A673 (cell line): ENCODE measurements around the gene RPS6KA2. TPM values are rescaled to one million over a fixed set of nuclear protein-coding genes. Genes with fewer than 3 reads are reported as not detected.
"Not testable (repeated sequence)": the region's sequence is repeated elsewhere in the genome, so short reads cannot be mapped to it uniquely, and the experiment has no call there.

Source experiments
- BruUV-seq: library from RNA; stranded (reverse); fragments of 400-500 nt; replicated peaks from 2 replicates; lab custom pipeline; 2021; lab: Mats Ljungman, UMichigan
- CTCF ChIA-PET: fragments of 300-600 bp; sonication (Branson Sonifier 250); formaldehyde crosslinking; loops from one replicate; lab custom pipeline; 2022; ENCODE audit warnings: antibody characterized with exemption; lab: Charles Lee
- POLR2A ChIA-PET: fragments of 300-600 bp; sonication (Branson Sonifier 250); formaldehyde crosslinking; loops from one replicate; lab custom pipeline; 2022; ENCODE audit warnings: antibody characterized with exemption; ENCODE audit not compliant: low non-redundant PET; lab: Charles Lee
- DNase-seq: peaks from one replicate; pipeline ENCODE4 v3.0.0-alpha.2; 2015; ENCODE audit warnings: low spot score
- H3K27ac ChIP-seq: fragments of 200-600 bp; sonication (generic); 2 replicates; pipeline ENCODE4 v1.5.1; 2016; ENCODE audit warnings: mixed run types, low read depth, mild to moderate bottlenecking, mixed read lengths, antibody characterized with exemption, low read length; ENCODE audit not compliant: poor library complexity, severe bottlenecking
- H3K27me3 ChIP-seq: fragments of 200-600 bp; sonication (generic); replicated peaks from 2 replicates; pipeline ENCODE4 v1.6.1; 2017; ENCODE audit warnings: mixed run types, low read depth, mild to moderate bottlenecking, mixed read lengths, antibody characterized with exemption, low read length; ENCODE audit not compliant: insufficient read depth, poor library complexity
- H3K36me3 ChIP-seq: fragments of 200-600 bp; sonication (generic); 2 replicates; pipeline ENCODE4 v1.6.1; 2016; ENCODE audit warnings: mixed run types, mild to moderate bottlenecking, mixed read lengths, antibody characterized with exemption, low read length; ENCODE audit not compliant: insufficient read depth, poor library complexity, severe bottlenecking
- H3K4me1 ChIP-seq: fragments of 200-600 bp; sonication (generic); 2 replicates; pipeline ENCODE4 v1.6.1; 2017; ENCODE audit warnings: mixed run types, mild to moderate bottlenecking, mixed read lengths, antibody characterized with exemption, low read length; ENCODE audit not compliant: insufficient read depth, poor library complexity, severe bottlenecking
- H3K4me3 ChIP-seq: fragments of 200-600 bp; sonication (generic); 2 replicates; pipeline ENCODE4 v1.5.1; 2016; ENCODE audit warnings: low read depth, mixed run types, mild to moderate bottlenecking, mixed read lengths, low read length; ENCODE audit not compliant: poor library complexity, severe bottlenecking
- H3K9me3 ChIP-seq: fragments of 200-600 bp; sonication (generic); 2 replicates; pipeline ENCODE4 v1.6.1; 2016; ENCODE audit warnings: mixed run types, low read depth, mild to moderate bottlenecking, mixed read lengths, antibody characterized with exemption, low read length; ENCODE audit not compliant: poor library complexity, severe bottlenecking
- CTCF ChIP-seq: fragments of 300-800, 200-600 bp; sonication (generic); conservative IDR thresholded peaks from 2 replicates; pipeline ENCODE4 v1.5.1; 2017; ENCODE audit warnings: low read depth, mild to moderate bottlenecking, antibody characterized with exemption, low read length, moderate library complexity, mixed read lengths
- EZH2 ChIP-seq: fragments of 200-600 bp; sonication (generic); IDR thresholded peaks from 2 replicates; pipeline ENCODE4 v1.6.1; 2017; ENCODE audit warnings: borderline replicate concordance, low read depth, mild to moderate bottlenecking, mixed read lengths, antibody characterized with exemption, low read length; ENCODE audit not compliant: poor library complexity, severe bottlenecking
- intact Hi-C: fragments of 100-400 bp; cut with micrococcal nuclease; formaldehyde crosslinking; loops from one replicate; pipeline ENCODE4 v1.10.0; 2022; ENCODE audit not compliant: unreplicated experiment
- total RNA-seq: library from RNA; stranded (reverse); gene quantifications from 2 replicates; pipeline ENCODE4 v1.2.3, GENCODE V29; 2021

RPS6KA2 gene
- total RNA-seq, 1 experiment from 2014 or later: 30.1 TPM

GRCh38 chr6:166635013-166635970 is 8.2 kb upstream of the RPS6KA2 start:
- TF ChIP-seq CTCF (no peak), EZH2 (no peak)
- ChIA-PET POLR2A (no interaction called here), CTCF (no interaction called here)
- Histone ChIP-seq H3K4me3 (no peak overlapping the region), H3K27ac (no peak overlapping the region), H3K36me3 (no peaks in the 10 kb centered on the region), H3K9me3 (no peaks in the 10 kb centered on the region), H3K4me1 (peaks cover 23% of the 10 kb centered on the region), H3K27me3 (no peaks in the 10 kb centered on the region)
- DNase-seq: no peak
- intact Hi-C loops: no loop called here
- no TSS peak for BruUV-seq

- H3K36me3 ChIP-seq, BruUV-seq, H3K4me3 ChIP-seq, DNase-seq, H3K27ac ChIP-seq, H3K9me3 ChIP-seq, intact Hi-C loops, POLR2A ChIA-PET, CTCF ChIA-PET, H3K27me3 ChIP-seq: not testable (repeated sequence)
- H3K4me1 ChIP-seq: peaks cover 18% of the 10 kb centered on the region
Observed at GRCh38 chr6:166634581-166634980, 7.5 kb upstream of the RPS6KA2 start.

- no peaks in the 10 kb centered on the region for H3K9me3 ChIP-seq
- DNase-seq: peak; percentile 54
- no peak overlapping the region for H3K27ac ChIP-seq
- no peaks in the 10 kb centered on the region for H3K27me3 ChIP-seq
- ChIA-PET CTCF (no interaction called here), POLR2A (interaction anchor here (0.6 kb wide), 1 partner anchor 385 kb away, joined by 3 read pairs; no protein-coding TSS in a partner anchor)
- TF ChIP-seq CTCF: no peak
- no peak for TF ChIP-seq EZH2
- no peak overlapping the region for H3K4me3 ChIP-seq
- no TSS peak for BruUV-seq
- no peaks in the 10 kb centered on the region for H3K36me3 ChIP-seq
- peaks cover 11% of the 10 kb centered on the region for H3K4me1 ChIP-seq
- intact Hi-C loops: no loop called here
Observed at GRCh38 chr6:166633732-166634535, 6.9 kb upstream of the RPS6KA2 start.
